Tibial nerve (tissue), 4 donors: Measurements from ENCODE around the gene DEFB118.

Experiments used
- CTCF ChIP-seq, 5 experiments: fragments of 200-600 bp in 3 of 5; fragments of 450-650 bp in 2 of 5; sonication (generic) in 3 of 5; IDR thresholded peaks; one replicate each; pipeline ENCODE4 v1.5.1; 2016 to 2019; ENCODE audit warnings: antibody characterized with exemption in 5 of 5, mild to moderate bottlenecking in 3 of 5, moderate library complexity in 2 of 5
- EP300 ChIP-seq, 2 donors: sonication (generic); formaldehyde crosslinking; IDR thresholded peaks; one replicate each; pipeline ENCODE4 v1.6.1; 2017; ENCODE audit warnings: antibody characterized with exemption in 2 of 2, mild to moderate bottlenecking in 1 of 2
- POLR2A ChIP-seq, 2 donors: fragments of 450-650 bp; IDR thresholded peaks; one replicate each; pipeline ENCODE4 v1.6.1; 2017; ENCODE audit warnings: antibody characterized with exemption in 2 of 2, mild to moderate bottlenecking in 2 of 2, moderate library complexity in 2 of 2

DNA sequence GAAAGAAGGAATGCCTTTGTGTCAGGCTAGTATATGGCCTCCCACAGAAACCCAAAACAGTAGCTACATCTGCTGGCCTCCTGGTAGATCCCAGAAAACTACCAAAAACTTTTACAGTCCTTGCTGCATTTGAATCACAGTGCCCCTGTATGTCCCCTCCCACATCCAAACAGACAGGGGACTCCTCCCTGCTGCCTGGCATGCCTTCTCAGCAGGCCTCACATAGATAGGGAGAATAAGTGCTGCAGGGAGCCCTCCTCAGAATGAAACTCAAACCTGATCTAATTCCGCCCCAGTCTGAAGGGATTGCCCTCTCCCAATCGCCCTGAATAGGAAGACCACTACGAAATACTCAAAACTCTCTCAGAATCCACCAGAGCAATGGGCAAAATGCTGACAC is 45.9 kb upstream of the DEFB118 start:
- TF ChIP-seq CTCF (IDR thresholded peaks at IDR 0.05) (no peak), POLR2A (IDR thresholded peaks at IDR 0.05) (no peak), EP300 (IDR thresholded peaks at IDR 0.05) (no peak)
